Measurements from ENCODE around the gene LPP. TPM values are rescaled to one million over a fixed set of nuclear protein-coding genes. Genes with fewer than 3 reads are reported as not detected.
A peak's percentile ranks its signal among the peaks of the same experiment; 100 is the strongest.

Gene LPP
- total RNA-seq, 4 donors from 2014 or later = 109 to 170 (median 132) TPM

GRCh38 chr3:188465311-188465710 is 311.4 kb downstream of the LPP start:
- Histone ChIP-seq H3K4me1 (no peaks in the 10 kb centered on the region), H3K27ac (no peak overlapping the region), H3K9me3 (no peaks in the 10 kb centered on the region), H3K36me3 (no peaks in the 10 kb centered on the region), H3K4me3 (no peak overlapping the region), H3K27me3 (no peaks in the 10 kb centered on the region)
- no peak for TF ChIP-seq POLR2A (IDR thresholded peaks at IDR 0.05)
- no peak for TF ChIP-seq CTCF (IDR thresholded peaks at IDR 0.05)
- DNase-seq = no peak

GRCh38 chr3:188468196-188468595 is 314.2 kb downstream of the LPP start:
- Histone ChIP-seq H3K36me3 (no peaks in the 10 kb centered on the region), H3K4me3 (no peak overlapping the region), H3K9me3 (no peaks in the 10 kb centered on the region), H3K27ac (peak overlapping the region in 3 of 4 donors; percentile 6 to 42 (median 38)), H3K27me3 (no peaks in the 10 kb centered on the region), H3K4me1 (no peaks in the 10 kb centered on the region)
- no peak for DNase-seq
- TF ChIP-seq CTCF (IDR thresholded peaks at IDR 0.05) (no peak), POLR2A (IDR thresholded peaks at IDR 0.05) (no peak)

GRCh38 chr3:188468662-188469061 is 314.7 kb downstream of the LPP start:
- Histone ChIP-seq H3K27ac (peak overlapping the region in 3 of 4 donors; percentile 6 to 42 (median 38)), H3K27me3 (no peaks in the 10 kb centered on the region), H3K36me3 (no peaks in the 10 kb centered on the region), H3K4me1 (no peaks in the 10 kb centered on the region), H3K9me3 (no peaks in the 10 kb centered on the region), H3K4me3 (no peak overlapping the region)
- no peak for TF ChIP-seq POLR2A (IDR thresholded peaks at IDR 0.05)
- no peak for TF ChIP-seq CTCF (IDR thresholded peaks at IDR 0.05)
- peak in 2 of 3 donors; percentile 19 to 64 for DNase-seq

GRCh38 chr3:188469228-188469885 is 315.4 kb downstream of the LPP start:
- Histone ChIP-seq H3K27ac (peak overlapping the region in 3 of 4 donors; percentile 6 to 42 (median 38)), H3K4me1 (no peaks in the 10 kb centered on the region)
- DNase-seq = no peak

GRCh38 chr3:188470508-188471130 is 316.7 kb downstream of the LPP start:
- TF ChIP-seq POLR2A (IDR thresholded peaks at IDR 0.05) (no peak), CTCF (IDR thresholded peaks at IDR 0.05) (no peak)
- Histone ChIP-seq H3K4me3 (no peak overlapping the region), H3K36me3 (no peaks in the 10 kb centered on the region), H3K27me3 (no peaks in the 10 kb centered on the region), H3K9me3 (no peaks in the 10 kb centered on the region), H3K4me1 (no peaks in the 10 kb centered on the region), H3K27ac (no peak overlapping the region)
- DNase-seq = no peak

More at GRCh38 chr3:188469228-188469885, 315.4 kb downstream of the LPP start:
- TF ChIP-seq POLR2A (IDR thresholded peaks at IDR 0.05) (no peak), CTCF (IDR thresholded peaks at IDR 0.05) (no peak)
- H3K9me3 ChIP-seq = no peaks in the 10 kb centered on the region
- H3K36me3 ChIP-seq = no peaks in the 10 kb centered on the region
- no peaks in the 10 kb centered on the region for H3K27me3 ChIP-seq
- no peak overlapping the region for H3K4me3 ChIP-seq

All from Peyer's patch (tissue), 4 donors.